Right atrium auricular region (tissue), 2 donors: ENCODE results near the gene FOXP1. TPM values are rescaled to one million over a fixed set of nuclear protein-coding genes. Genes with fewer than 3 reads are reported as not detected.

Source experiments
- DNase-seq: peaks from one replicate; pipeline ENCODE4 v3.0.0-alpha.2; 2019; ENCODE audit warnings: low spot score
- H3K27ac ChIP-seq, 2 donors: fragments of 200-600 bp; sonication (generic); 1 replicate in 1 of 2; 2 replicates in 1 of 2; pipeline ENCODE4 v1.5.1; 2016 to 2019
- H3K27me3 ChIP-seq, 2 donors: fragments of 200-600 bp; sonication (generic); one replicate each; pipeline versions ENCODE4 v1.5.1 to v1.6.0; 2017 to 2019
- H3K36me3 ChIP-seq: fragments of 200-600 bp; sonication (generic); one replicate; pipeline ENCODE4 v1.5.1; 2016
- H3K4me1 ChIP-seq, 2 donors: fragments of 200-600 bp; sonication (generic); one replicate each; pipeline versions ENCODE4 v1.5.1 to v1.6.0; 2017 to 2019
- H3K4me3 ChIP-seq, 2 donors: fragments of 200-600 bp; sonication (generic); 1 replicate in 1 of 2; 2 replicates in 1 of 2; pipeline ENCODE4 v1.5.1; 2017 to 2019; ENCODE audit warnings: mild to moderate bottlenecking in 1 of 2, moderate library complexity in 1 of 2
- H3K9me3 ChIP-seq, 2 donors: fragments of 200-600 bp; sonication (generic); one replicate each; pipeline ENCODE4 v1.5.1; 2019
- CTCF ChIP-seq, 2 donors: fragments of 200-600 bp; sonication (generic); IDR thresholded peaks; one replicate each; pipeline ENCODE4 v1.5.1; 2019; ENCODE audit warnings: antibody characterized with exemption in 2 of 2
- total RNA-seq, 2 donors: library from RNA; depleted of rRNA; stranded (reverse); fragments of >200 nt; gene quantifications; one replicate each; pipeline ENCODE4 v1.1.0, GENCODE V29; 2016

Gene FOXP1
- total RNA-seq, 2 donors from 2014 or later, result 39.2 to 59.0 TPM

DNA sequence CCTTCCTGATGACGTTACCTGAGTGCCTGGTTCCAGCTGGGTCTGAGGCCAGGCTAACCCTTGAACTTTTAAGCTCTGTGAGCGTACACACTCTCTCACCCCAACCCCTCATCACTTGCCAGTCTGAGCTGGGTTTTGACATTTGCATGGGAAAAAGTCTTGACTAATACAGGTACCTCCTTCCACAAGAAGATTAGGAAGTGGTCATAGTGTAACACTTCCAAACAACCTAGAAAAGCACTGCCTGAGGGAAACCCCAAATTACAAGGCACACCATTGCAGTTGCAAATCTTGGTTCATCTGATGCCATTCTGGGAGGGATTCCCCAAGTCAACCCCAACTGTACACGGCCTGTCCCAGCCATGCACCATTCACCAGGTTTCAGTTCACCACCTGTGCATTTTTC, 499.8 kb downstream of the FOXP1 start:
- Histone ChIP-seq H3K27me3 (no peaks in the 10 kb centered on the region), H3K9me3 (no peaks in the 10 kb centered on the region), H3K4me1 (peaks cover 0 to 11% of the 10 kb centered on the region in 2 donors), H3K36me3 (no peaks in the 10 kb centered on the region), H3K4me3 (no peak overlapping the region), H3K27ac (no peak overlapping the region)
- no peak for TF ChIP-seq CTCF (IDR thresholded peaks at IDR 0.05)
- DNase-seq, result no peak

DNA sequence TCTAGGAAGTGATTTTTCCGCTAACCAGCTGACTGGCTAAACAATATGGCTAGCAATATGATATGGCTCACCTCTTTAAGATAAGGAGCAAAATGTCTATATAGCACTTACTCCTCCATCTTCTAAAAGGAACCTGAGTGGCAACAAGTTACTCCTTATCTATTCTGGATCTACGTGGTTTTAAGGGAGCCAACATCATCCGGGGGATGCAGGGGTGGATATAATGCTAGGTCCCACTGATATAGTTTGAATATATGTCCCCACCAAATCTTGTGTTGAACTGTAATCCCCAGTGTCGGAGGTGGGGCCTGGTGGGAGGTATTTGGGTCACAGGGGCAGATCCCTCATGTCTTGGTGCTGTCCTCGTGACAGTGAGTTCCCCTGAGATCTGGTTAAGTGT, 500.7 kb downstream of the FOXP1 start:
- Histone ChIP-seq H3K27me3 (no peaks in the 10 kb centered on the region), H3K4me3 (no peak overlapping the region), H3K27ac (no peak overlapping the region), H3K4me1 (peaks cover 0 to 10% of the 10 kb centered on the region in 2 donors), H3K36me3 (no peaks in the 10 kb centered on the region), H3K9me3 (no peaks in the 10 kb centered on the region)
- no peak for DNase-seq
- no peak for TF ChIP-seq CTCF (IDR thresholded peaks at IDR 0.05)

DNA sequence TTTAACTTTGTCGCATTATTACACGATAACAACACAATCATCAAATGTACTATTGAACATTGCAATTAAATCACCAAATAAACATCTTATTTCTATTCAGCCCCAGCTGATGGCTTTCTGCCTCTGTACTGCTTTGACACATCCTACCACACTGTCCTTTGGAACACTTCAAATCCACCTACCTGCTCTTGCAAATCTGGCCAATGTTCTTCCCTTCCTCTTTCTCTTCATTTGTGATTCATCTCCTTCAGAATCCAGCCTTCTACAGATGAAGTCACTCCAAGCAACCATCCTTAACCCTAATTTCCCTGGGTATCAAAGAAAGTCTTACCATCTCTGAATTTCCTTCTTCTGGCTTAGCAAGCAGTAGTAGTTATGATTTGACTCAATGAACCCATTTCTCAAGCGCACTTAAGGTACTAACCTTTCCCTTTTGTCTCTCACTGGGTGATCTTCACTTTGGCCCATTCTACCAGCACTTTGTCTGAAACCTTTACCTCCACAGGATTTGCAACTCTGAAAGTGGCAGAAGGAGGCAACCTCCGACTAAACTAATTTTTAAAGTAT, 502.9 kb downstream of the FOXP1 start:
- H3K9me3 ChIP-seq, result no peaks in the 10 kb centered on the region
- H3K4me1 ChIP-seq, result peaks cover 0 to 18% of the 10 kb centered on the region in 2 donors
- no peak for TF ChIP-seq CTCF (IDR thresholded peaks at IDR 0.05)
- H3K36me3 ChIP-seq, result no peaks in the 10 kb centered on the region
- no peak overlapping the region for H3K4me3 ChIP-seq
- no peaks in the 10 kb centered on the region for H3K27me3 ChIP-seq
- DNase-seq, result no peak
- no peak overlapping the region for H3K27ac ChIP-seq

- no peak overlapping the region for H3K27ac ChIP-seq
- H3K4me1 ChIP-seq, result peaks cover 0 to 24% of the 10 kb centered on the region in 2 donors
- H3K4me3 ChIP-seq, result no peak overlapping the region
- no peaks in the 10 kb centered on the region for H3K36me3 ChIP-seq
- H3K27me3 ChIP-seq, result no peaks in the 10 kb centered on the region
- DNase-seq, result no peak
- TF ChIP-seq CTCF (IDR thresholded peaks at IDR 0.05), result no peak
- no peaks in the 10 kb centered on the region for H3K9me3 ChIP-seq
Measured at GRCh38 chr3:71078723-71079525, 504.6 kb downstream of the FOXP1 start.

GRCh38 chr3:71078199-71078598, 505.3 kb downstream of the FOXP1 start:
- no peak for DNase-seq
- Histone ChIP-seq H3K4me1 (peaks cover 0 to 24% of the 10 kb centered on the region in 2 donors), H3K9me3 (no peaks in the 10 kb centered on the region), H3K27ac (no peak overlapping the region), H3K27me3 (no peaks in the 10 kb centered on the region), H3K4me3 (no peak overlapping the region), H3K36me3 (no peaks in the 10 kb centered on the region)
- no peak for TF ChIP-seq CTCF (IDR thresholded peaks at IDR 0.05)
